Osteoblast (primary cell): Measurements from ENCODE around the gene TBC1D5. TPM values are rescaled to one million over a fixed set of nuclear protein-coding genes. Genes with fewer than 3 reads are reported as not detected.

ENCODE experiments used
- DNase-seq: peaks from one replicate; pipeline ENCODE4 v3.0.0; 2011; ENCODE audit warnings: low spot score, mixed read lengths; ENCODE audit not compliant: insufficient read length; ENCODE audit errors: missing footprints
- H2AFZ ChIP-seq: 2 replicates; pipeline ENCODE4 v1.6.0; 2011; ENCODE audit warnings: mild to moderate bottlenecking, low read length
- H3K27ac ChIP-seq: 2 replicates; pipeline ENCODE4 v1.5.1; 2011; ENCODE audit warnings: mild to moderate bottlenecking, low read depth, low read length, moderate library complexity
- H3K27me3 ChIP-seq: 2 replicates; pipeline ENCODE4 v1.6.0; 2012; ENCODE audit warnings: mild to moderate bottlenecking, control low read depth, inconsistent platforms, low read length, moderate library complexity; ENCODE audit not compliant: insufficient read depth
- H3K36me3 ChIP-seq: 2 replicates; pipeline ENCODE4 v1.5.1; 2011; ENCODE audit warnings: mild to moderate bottlenecking, low read length, control low read depth, moderate library complexity; ENCODE audit not compliant: insufficient read depth
- H3K4me1 ChIP-seq: 2 replicates; pipeline ENCODE4 v1.5.1; 2011; ENCODE audit warnings: mild to moderate bottlenecking, low read length, control low read depth, moderate library complexity; ENCODE audit not compliant: insufficient read depth
- H3K4me2 ChIP-seq: 2 replicates; pipeline ENCODE4 v1.6.0; 2011; ENCODE audit warnings: mild to moderate bottlenecking, low read length; ENCODE audit not compliant: insufficient read depth
- H3K4me3 ChIP-seq: fragments of 200-600 bp; sonication (generic); 3 replicates; pipeline ENCODE4 v1.5.1; 2012; ENCODE audit warnings: mild to moderate bottlenecking, low read length, inconsistent platforms; ENCODE audit not compliant: insufficient read depth
- H3K79me2 ChIP-seq: 2 replicates; pipeline ENCODE4 v1.6.0; 2012; ENCODE audit warnings: mild to moderate bottlenecking, low read length, control low read depth, inconsistent platforms; ENCODE audit not compliant: insufficient read depth
- H3K9me3 ChIP-seq: 2 replicates; pipeline ENCODE4 v1.5.1; 2011; ENCODE audit warnings: low read depth, low read length, control low read depth
- H4K20me1 ChIP-seq: 2 replicates; pipeline ENCODE4 v1.6.0; 2012; ENCODE audit warnings: mild to moderate bottlenecking, low read length, control low read depth; ENCODE audit not compliant: insufficient read depth
- CTCF ChIP-seq: IDR thresholded peaks from 2 replicates; pipeline ENCODE4 v1.5.1; 2011; ENCODE audit warnings: mild to moderate bottlenecking, low read depth, low read length, moderate library complexity; ENCODE audit errors: extremely low read depth
- total RNA-seq: library from RNA; depleted of rRNA; stranded (reverse); fragments of >200 nt; gene quantifications from 2 replicates; pipeline ENCODE4 v1.2.3, GENCODE V29; 2012

The TBC1D5 gene
- total RNA-seq, 1 donor = 117 TPM

GRCh38 chr3:17645074-17645698 lies 97.2 kb downstream of the TBC1D5 start:
- TF ChIP-seq CTCF = peak; percentile 82
- peak overlapping the region; percentile 52 for H3K4me2 ChIP-seq

GRCh38 chr3:17643691-17644090 lies 98.7 kb downstream of the TBC1D5 start:
- peaks cover 46% of the 10 kb centered on the region for H3K4me1 ChIP-seq
- TF ChIP-seq CTCF = no peak

More at GRCh38 chr3:17645074-17645698, 97.2 kb downstream of the TBC1D5 start:
- peaks cover 31% of the 10 kb centered on the region for H3K4me1 ChIP-seq
- DNase-seq = no peak
- no peaks in the 10 kb centered on the region for H3K27me3 ChIP-seq
- H4K20me1 ChIP-seq = peaks cover 3% of the 10 kb centered on the region
- peaks cover 9% of the 10 kb centered on the region for H3K79me2 ChIP-seq
- no peak overlapping the region for H3K27ac ChIP-seq
- no peak overlapping the region for H3K4me3 ChIP-seq
- H3K9me3 ChIP-seq = no peaks in the 10 kb centered on the region
- H2AFZ ChIP-seq = peak overlapping the region; percentile 49
- no peaks in the 10 kb centered on the region for H3K36me3 ChIP-seq

GRCh38 chr3:17642474-17642873 lies 100.0 kb downstream of the TBC1D5 start:
- H3K79me2 ChIP-seq = peaks cover 2% of the 10 kb centered on the region
- H3K9me3 ChIP-seq = no peaks in the 10 kb centered on the region
- H3K27ac ChIP-seq = no peak overlapping the region
- H3K4me3 ChIP-seq = no peak overlapping the region
- H3K27me3 ChIP-seq = no peaks in the 10 kb centered on the region
- no peak overlapping the region for H2AFZ ChIP-seq
- H3K4me2 ChIP-seq = no peak overlapping the region
- no peaks in the 10 kb centered on the region for H3K36me3 ChIP-seq
- peaks cover 54% of the 10 kb centered on the region for H3K4me1 ChIP-seq
- TF ChIP-seq CTCF = no peak
- no peak for DNase-seq
- peaks cover 3% of the 10 kb centered on the region for H4K20me1 ChIP-seq

More at GRCh38 chr3:17643691-17644090, 98.7 kb downstream of the TBC1D5 start:
- no peaks in the 10 kb centered on the region for H3K36me3 ChIP-seq
- peaks cover 9% of the 10 kb centered on the region for H3K79me2 ChIP-seq
- H3K27ac ChIP-seq = no peak overlapping the region
- H3K4me3 ChIP-seq = no peak overlapping the region
- no peaks in the 10 kb centered on the region for H3K9me3 ChIP-seq
- no peak overlapping the region for H2AFZ ChIP-seq
- peaks cover 3% of the 10 kb centered on the region for H4K20me1 ChIP-seq
- H3K4me2 ChIP-seq = peak overlapping the region; percentile 53
- no peak for DNase-seq
- no peaks in the 10 kb centered on the region for H3K27me3 ChIP-seq

- Histone ChIP-seq H3K79me2 (peaks cover 2% of the 10 kb centered on the region), H3K4me1 (peaks cover 56% of the 10 kb centered on the region), H3K4me3 (no peak overlapping the region), H3K27me3 (no peaks in the 10 kb centered on the region), H3K27ac (peak overlapping the region; percentile 86), H4K20me1 (peaks cover 3% of the 10 kb centered on the region), H3K4me2 (peak overlapping the region; percentile 77), H3K36me3 (no peaks in the 10 kb centered on the region), H2AFZ (no peak overlapping the region), H3K9me3 (no peaks in the 10 kb centered on the region)
- no peak for TF ChIP-seq CTCF
- no peak for DNase-seq
Observed at GRCh38 chr3:17640466-17640865, 102.0 kb downstream of the TBC1D5 start.
